GM21717 (cell line): ENCODE data around the gene RPL19.

Experiments
- ATAC-seq: cut with Tn5 transposase; IDR thresholded peaks from one replicate; pipeline ENCODE4 v1.9.1; 2021; ENCODE audit warnings: mild to moderate bottlenecking, moderate library complexity; ENCODE audit not compliant: unreplicated experiment

RPL19 gene

DNA sequence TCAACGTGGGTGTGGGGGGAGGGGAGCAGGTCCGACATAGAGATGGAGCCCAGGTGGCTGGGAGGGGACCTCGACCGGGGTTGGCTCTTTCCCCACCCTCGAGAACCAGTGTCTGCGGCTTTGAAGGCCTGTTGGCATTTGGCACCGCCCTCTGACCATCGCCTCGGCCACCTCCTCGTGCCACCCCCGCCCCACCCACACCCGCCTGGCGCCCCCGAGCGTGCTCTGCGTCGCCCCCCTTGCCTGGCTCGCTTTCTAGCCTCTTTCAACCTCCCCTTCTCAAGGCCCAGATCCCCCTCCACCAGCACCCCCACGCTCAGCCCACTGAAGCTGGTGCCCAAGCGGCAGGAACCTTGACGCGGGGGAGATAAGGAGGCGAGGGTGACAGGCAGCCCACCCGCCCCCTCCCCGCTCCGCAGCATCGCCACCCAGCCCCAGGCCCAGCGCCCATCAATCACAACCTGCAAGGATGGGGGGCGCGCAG lies 3.2 kb upstream of the RPL19 start:
- no peak for ATAC-seq

DNA sequence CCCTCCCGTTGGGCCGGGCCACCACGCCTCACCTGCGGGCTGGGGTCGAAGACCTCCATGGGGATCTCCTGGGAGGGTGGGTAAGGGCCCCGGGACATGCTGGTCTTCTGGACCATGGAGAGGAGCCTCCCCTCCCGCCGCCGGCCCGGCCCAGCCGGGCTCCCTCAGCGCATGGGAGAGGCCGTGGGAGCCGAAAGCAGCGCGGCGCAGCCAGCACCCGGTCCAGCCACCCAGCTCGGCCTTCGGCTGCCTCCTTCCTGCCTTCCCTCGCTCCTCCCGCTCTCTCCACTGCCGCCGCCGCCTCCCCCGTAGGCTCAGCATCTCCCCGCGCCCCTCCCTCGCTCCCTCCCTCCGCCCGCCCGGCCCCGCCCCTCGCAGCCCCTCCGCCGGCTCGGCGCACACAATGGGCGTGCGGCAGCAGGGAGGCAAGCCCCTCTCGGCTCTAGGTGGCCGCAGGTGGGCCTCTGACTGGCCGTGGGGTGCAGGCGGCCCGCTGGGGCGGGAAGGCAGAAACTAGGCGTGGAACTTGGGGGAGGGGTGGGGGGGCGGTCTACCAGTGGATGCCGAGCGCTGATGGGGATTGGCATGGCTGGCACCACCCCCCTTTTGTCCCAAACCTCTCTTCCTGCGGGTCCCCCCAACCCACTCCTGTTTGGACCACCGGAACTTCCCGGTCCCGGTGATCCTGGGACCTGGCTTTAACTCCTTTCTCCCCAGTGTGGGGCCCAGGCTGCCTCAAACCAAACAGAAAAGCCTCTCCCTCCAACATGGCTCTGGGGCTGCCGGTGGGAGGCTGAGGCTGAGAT lies 2.5 kb upstream of the RPL19 start, which contains the start of gene CACNB1:
Gene CACNB1 (minus strand): TSS at position 290 of the 806 bp plus-strand sequence. CDS start 174 bp downstream, at position 116.
- ATAC-seq = no peak

DNA sequence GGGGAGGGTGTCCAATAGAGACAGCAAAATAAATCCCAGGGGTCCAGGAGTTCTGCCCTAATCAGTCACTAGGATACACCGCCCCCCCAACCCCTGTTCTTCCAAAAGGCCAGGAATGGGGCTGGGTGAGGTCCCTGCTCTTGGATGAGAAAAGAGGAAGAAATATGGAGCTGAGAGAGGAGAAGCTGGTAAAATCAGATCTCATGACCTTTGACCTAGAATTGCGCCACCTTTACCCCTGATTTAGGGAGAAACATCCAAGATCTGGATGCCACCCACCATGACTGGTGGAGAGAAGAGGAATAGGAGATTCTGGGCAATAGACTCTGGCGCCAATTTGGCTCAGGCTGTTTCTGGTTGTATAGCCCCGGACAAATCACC lies 1.9 kb upstream of the RPL19 start:
- no peak for ATAC-seq

DNA sequence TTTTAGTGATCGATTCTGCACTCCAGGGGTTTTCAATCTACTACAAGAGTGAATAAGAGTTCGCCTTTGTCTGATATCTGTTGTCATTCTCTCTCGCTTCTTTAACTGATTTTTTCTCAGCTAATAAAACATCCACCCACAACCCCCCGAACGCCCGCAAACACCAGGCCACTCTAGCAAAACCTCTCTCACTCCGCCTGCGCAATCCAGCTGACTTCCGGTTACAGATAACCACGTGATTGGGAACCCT lies 338 bp upstream of the RPL19 start:
- ATAC-seq = peak; percentile 47

DNA sequence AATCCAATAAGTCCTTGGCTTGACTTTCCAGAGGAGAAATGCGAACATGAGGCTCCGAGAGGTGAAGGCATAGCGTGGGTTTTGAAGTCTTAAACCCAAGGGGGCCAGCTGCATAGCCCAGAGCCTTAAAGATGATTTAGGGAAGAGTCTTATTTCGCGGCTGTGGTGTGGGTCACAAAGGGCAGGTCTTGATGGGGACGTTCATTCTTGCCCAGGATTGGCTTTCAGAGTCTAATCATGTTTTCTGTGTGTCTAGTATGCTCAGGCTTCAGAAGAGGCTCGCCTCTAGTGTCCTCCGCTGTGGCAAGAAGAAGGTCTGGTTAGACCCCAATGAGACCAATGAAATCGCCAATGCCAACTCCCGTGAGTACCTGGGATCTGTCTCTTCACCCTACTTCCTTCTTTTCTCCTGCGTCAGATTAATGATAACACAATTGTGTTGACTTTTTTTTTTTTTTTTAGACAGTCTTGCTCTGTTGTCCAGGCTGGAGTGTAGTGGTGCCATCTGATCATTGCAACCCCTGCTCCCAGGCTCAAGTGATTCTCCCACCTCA lies 951 bp downstream of the RPL19 start:
- ATAC-seq = no peak

DNA sequence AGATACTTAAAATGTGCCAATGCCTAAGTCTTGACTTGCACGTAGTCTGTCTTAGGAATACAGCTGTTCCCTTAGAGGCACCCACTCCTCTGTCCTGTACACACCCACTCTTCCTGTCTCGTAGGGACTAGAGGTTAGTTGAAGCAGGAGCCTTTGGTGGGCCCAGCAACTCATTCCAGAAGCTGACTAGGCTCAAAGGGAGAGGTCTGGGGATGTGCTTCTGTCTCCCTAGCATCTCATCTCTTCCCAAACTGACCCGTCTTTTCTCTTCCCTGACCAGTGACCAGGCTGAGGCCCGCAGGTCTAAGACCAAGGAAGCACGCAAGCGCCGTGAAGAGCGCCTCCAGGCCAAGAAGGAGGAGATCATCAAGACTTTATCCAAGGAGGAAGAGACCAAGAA lies 4.2 kb downstream of the RPL19 start:
- ATAC-seq = no peak

DNA sequence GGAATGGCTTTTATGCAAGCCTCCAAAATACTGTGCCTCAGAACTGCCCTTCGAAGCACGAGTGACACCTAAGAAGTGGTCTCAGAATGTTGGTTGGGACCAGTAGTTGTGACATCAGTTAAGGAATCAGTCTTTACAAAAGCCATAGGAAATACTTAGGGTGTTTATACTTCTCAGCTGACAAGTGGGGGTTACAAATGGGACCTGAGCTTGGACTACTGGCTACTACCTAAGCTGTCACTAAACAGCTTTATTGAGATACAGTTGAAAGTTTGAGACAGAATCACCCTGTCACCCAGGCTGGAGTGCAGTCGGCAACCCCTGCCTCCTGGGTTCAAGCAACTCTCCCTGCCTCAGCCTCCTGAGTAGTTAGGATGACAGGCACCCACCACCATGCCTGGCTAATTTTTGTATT lies 5.0 kb downstream of the RPL19 start:
- no peak for ATAC-seq

DNA sequence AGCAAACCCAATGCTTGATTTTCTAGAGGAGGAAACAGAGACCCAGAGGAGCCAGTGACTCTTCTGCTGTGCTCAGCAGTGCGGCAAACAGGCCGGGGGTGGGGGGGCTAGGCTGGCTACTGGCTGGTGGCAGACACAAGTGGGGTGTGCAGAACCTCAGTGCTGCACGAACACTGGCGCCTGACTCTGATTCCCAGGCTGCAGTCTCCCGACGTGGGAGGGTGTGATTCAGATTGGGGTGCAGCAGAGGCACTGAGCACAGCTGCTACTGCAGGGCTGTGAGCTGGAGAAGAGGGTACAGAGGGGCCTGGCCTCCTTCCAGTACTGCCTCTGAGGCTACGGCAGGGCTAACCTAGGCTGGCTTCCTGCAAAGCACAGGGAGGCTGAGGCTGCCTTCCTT lies 8.1 kb downstream of the RPL19 start:
- no peak for ATAC-seq

DNA sequence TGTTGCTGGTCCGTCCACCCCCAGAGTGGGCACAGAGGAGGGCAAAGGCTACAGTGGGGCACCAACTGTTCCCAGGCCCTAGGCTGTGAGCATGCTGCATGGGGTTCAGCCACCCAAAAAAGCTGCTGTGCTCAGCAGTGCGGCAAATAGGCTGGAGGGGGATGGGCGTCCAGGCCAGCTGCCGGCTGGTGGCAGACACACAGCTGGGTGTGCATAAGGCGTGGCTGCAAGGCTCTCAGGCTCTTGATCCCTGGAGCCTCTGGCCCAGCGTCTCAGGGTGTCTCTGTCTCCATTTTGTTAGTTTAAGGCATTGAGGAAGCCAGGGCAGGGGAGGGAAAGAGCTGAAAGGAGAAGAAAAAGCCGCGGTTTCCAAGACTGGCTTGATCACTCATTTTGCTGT lies 8.8 kb downstream of the RPL19 start:
- ATAC-seq = no peak

DNA sequence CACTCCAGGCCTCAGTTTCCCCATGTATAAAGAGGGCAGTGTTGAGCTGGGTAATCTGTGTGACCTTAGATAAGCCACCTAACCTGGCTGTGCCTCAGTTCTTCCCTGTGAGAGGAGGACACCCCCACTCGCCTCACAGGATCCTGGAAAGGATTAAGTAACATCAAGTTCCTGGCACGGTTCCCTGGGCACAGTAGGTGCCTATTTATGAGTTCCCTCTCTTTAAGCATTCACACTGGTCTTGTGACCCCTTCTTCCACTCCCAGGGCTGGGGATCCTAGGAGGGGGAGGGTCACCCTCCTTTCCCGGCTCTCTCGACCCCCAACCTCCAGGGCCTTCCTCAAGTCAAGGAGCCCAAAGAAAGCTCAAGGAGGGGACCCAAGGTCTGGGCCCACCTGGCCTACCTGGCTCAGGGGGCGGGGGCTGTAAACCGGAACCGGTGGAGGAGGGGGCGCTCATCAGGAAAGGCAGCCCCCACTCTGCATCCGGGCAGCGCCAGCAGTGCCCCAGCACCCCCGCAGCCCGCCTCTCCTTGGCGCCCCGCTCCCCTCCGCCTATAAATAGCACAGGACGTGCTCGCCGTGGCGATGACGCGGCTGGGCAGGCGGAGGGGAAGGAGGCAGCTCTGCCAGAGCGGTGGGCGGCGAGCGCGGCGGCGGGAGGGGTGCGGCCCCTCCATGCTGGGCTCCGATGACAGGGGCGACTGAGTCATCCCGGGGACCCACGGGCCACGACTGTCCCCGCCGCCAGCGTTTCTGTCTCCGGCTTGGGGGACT lies 9.4 kb downstream of the RPL19 start:
- no peak for ATAC-seq

DNA sequence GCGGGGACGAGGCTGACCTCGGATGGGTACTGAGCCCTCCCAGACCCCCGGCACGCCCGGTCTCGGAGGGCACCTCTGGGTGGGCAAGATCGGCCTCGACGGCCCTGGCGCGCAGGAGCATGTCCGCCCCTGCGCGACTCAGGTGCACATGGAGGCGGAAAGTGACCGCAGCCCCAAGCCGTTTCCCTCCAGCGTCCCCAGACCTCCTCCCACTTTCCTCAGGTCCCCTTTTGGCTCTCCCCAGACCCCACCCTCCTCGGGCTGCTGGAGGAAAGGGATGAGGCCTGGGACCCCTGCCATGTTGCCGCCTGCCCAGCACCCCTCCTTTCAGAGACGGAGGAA lies 10.0 kb downstream of the RPL19 start:
- ATAC-seq = no peak

DNA sequence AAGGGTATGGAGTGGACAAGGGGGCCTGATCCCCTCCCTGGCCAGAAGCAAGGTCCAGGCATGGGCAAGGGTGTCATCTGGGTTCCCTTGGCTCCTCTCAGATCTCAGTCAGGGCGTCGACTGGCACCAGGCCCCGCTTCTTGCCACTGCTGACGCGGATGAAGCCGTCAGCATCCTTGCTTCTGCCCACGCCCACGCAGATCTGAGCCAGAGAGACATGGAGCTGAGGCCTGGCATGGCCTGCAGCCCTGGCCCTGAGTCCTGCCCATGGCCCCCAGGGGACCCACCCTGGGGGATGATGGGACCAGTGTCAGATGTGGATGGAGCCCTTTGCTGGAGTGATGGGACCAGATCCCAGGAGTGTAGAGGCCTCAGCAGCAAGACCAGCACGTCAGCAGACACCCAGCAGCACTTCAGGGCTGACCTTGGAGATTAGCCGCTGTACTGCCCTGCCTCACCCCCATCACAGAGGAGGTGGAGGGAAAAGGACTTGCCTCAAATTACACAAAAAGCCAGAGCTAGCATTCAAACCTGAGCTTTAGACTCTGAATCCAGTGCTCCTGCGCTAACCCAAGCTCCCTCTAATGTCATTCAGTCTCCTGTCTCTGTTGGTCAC lies 12.2 kb downstream of the RPL19 start:
- ATAC-seq = no peak

DNA sequence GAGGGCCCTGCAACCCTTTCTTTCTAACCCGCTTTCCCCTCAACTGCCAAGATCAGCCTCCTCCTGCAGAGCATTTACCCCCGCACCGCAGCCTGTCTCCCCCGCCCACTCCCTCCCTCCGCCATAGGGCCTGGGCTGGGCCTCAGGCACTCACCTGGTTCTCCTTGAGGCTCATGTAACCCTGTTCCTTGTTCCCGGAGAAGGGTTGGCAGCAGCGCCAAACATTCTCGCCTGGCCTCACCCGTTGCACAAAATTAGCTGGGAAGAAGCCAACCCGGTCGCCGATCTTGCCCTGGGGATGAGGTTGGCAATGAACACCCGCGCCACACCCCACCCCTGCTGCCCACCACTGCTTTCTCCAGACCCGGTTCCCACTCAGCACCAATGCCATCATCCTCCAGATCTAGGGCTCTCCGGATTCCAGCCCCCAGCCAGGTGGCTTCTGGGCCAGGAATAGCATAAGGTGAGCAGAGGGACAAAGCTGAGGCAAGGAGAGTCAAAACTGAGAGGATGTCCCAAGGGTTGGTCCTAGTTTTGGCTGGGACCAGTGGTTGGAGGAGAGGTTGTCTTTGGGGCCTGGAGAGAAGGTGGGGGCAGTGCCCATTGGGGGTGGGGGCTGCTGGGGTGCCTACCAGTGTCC lies 12.9 kb downstream of the RPL19 start:
- no peak for ATAC-seq

DNA sequence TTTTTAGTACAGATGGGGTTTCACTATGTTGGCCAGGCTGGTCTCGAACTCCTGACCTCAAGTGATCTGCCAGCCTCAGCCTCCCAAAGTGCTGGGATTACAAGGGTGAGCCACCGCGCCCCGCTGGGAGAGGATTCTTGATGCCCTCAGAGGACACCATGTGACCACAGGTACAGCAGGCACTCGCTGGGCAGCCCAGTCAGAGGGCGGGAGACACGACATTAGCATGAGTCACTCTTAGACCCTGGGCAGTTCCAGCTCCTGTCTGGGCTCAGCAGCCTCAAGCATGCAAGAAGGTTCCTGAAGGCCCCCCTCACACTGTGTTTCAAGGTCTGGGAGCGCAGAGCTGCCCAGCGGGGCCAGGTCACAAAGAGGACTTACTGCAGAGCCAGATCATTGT lies 13.8 kb downstream of the RPL19 start:
- no peak for ATAC-seq

DNA sequence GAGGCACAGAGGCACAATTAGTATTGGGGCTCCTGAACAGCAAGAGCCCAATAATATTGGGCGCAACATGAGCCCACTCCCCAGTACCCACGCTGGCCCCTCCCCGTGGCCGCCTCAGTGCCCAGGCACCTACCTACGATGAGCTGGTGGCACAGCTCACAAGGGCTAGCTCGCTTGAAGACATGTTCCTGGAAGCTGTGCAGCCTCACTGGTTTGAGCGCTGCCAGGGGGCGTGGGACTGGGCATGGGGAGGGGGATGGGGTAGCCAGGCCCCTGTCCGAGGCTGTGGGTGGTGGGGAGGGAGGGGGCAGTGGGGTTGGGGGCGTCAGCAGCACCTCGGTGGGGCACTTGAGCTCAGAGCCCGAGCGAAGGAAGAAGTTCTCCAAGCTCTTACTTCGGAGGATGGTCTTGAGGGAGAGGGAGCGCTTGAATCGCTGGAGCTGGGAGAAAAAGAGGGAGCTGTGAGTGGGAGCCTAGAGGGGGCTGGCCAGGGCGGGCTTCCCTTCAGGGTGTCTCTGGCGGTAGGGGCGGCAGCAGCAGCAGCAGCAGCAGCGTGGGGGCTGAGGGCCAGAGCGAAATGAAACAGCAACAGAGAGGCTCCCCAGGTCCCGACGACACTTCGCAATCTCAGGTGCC lies 17.8 kb downstream of the RPL19 start:
- no peak for ATAC-seq

DNA sequence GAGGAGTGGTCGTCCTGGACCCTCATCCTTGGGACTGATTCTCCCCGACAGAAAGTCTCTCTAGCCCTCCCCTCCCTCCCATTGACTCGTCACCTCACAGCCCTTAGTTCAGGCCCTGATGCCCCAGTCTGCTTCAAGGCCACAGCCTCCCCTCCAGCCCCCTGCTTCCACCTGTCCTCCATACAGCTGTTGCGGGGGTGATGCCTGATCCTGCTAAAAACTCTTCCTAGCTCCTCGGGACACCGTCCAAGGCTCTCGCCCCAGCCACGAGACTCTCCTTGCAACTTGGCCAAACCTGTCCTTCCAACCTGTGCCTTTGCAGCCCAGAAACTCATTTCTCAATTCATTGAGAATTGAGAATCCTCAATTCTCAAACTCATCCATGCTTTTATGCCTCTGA lies 18.8 kb downstream of the RPL19 start:
- no peak for ATAC-seq

DNA sequence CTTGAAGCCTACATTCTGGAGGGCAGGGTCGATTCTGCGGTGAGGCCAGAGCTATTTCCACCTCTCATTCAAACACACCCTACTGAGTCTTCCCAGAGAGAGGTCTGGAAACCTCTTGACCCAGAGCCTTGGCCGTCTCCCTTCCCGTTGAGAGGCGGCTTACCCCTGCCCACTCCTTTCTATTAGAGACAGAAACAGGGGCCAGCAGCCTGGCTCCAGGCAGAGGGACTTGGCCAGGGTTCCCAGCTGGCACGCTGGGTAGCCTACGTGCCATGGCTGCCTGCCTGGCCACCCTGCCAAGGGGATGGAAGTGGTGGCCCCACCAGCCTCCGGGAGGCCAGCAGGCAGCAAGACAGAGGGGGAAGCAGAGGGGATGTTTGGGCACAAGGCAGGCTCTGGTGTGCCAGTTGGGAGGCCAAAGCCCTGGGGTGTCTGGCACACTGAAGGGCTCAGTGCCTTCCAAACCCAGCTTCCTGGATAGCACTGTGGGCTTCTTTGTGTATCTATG lies 19.6 kb downstream of the RPL19 start:
- ATAC-seq = no peak

DNA sequence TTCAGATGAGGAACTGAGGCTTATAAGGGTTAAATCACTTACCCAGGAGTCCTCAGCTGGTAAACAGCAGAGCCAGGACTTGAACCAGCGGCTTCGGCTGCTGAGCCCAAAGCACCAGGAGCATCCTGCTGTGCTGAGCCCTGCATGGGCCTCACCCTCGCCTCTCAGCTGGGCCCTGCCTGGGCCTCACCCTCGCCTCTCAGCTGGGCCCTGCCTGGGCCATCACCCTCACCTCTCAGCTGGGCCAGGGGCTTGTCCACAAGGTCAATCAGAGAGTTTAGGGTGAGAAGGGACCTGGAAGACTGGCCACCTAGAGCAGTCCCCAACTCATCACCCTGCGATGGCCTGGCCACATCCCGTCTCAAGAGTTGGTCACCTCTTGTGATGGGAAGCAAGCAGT lies 21.5 kb downstream of the RPL19 start:
- ATAC-seq = no peak

DNA sequence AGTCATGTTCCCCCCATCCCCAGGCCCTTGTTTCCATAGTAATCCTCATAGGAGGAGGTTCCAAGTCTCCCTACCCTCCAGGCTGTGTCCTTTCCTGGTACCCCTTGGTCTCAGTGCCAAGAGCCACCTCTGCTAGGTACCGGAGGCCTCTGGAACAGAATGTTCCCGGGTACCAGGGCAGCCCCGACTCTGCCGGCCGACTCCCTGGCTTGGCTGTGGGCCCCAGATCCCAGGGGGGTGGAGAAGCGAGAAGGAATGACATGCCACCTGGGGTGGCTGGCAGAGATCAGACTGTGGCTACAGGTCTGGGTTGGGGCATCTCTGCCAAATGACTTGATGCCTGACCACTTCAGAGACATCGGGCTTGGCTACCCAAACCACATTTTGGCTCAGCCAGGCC lies 22.1 kb downstream of the RPL19 start:
- no peak for ATAC-seq
